Activated CD8-positive, alpha-beta memory T cell treated with anti-CD3 and anti-CD28 coated beads, Interleukin-2, amount 10 ng/mL, durations not matched to agents 7 days and 5 days (primary cell): ENCODE results near the gene ATP9A. TPM values are rescaled to one million over a fixed set of nuclear protein-coding genes. Genes with fewer than 3 reads are reported as not detected.

Experiments
- ATAC-seq: fragments of 150-1000 bp; cut with Tn5 transposase; one replicate; pipeline ENCODE4 v1.10.0; 2021; ENCODE audit warnings: moderate library complexity
- CTCF ChIA-PET: fragments of 350-600 bp; sonication (Branson Sonifier 250); formaldehyde crosslinking; loops from one replicate; lab custom pipeline; 2021; ENCODE audit warnings: antibody characterized with exemption; lab: Charles Lee
- DNase-seq: peaks from one replicate; pipeline ENCODE4 v3.0.0-alpha.2; 2020
- H3K27ac Mint-ChIP-seq: one replicate; pipeline ENCODE4 v1.8.0; 2021; ENCODE audit warnings: mild to moderate bottlenecking, mixed read lengths
- H3K27me3 Mint-ChIP-seq: one replicate; pipeline ENCODE4 v1.8.0; 2021; ENCODE audit warnings: mixed read lengths
- H3K36me3 Mint-ChIP-seq: one replicate; pipeline ENCODE4 v1.8.0; 2021; ENCODE audit warnings: mild to moderate bottlenecking, mixed read lengths
- H3K4me1 Mint-ChIP-seq: one replicate; pipeline ENCODE4 v1.8.0; 2021; ENCODE audit warnings: mixed read lengths
- H3K4me3 Mint-ChIP-seq: one replicate; pipeline ENCODE4 v1.8.0; 2021; ENCODE audit warnings: mild to moderate bottlenecking, moderate library complexity, mixed read lengths
- H3K9me3 Mint-ChIP-seq: one replicate; pipeline ENCODE4 v1.8.0; 2022; ENCODE audit warnings: low read depth, mixed read lengths
- total RNA-seq, 2 experiments: library from RNA; stranded (reverse); gene quantifications; one replicate each; pipeline ENCODE4 v1.2.3, GENCODE V29; 2021

ATP9A gene
- total RNA-seq, 2 experiments from 2014 or later: 0.38 to 2.4 TPM

- ATAC-seq (no peak), DNase-seq (no peak)
- Mint-ChIP-seq H3K27ac (no peak overlapping the region), H3K4me3 (no peak overlapping the region), H3K4me1 (peaks cover 15% of the 10 kb centered on the region), H3K27me3 (peaks cover 4% of the 10 kb centered on the region), H3K9me3 (no peaks in the 10 kb centered on the region), H3K36me3 (no peaks in the 10 kb centered on the region)
- CTCF ChIA-PET: interaction anchor here (1.0 to 4.0 kb wide), 7 partner anchors 9 to 248 kb away, joined by 3 to 23 read pairs (median 5); no protein-coding TSS in a partner anchor
Observed at GRCh38 chr20:51620432-51620831, 147.8 kb downstream of the ATP9A start.

- peaks cover 13% of the 10 kb centered on the region for H3K4me1 Mint-ChIP-seq
- peak; percentile 30 for ATAC-seq
- H3K9me3 Mint-ChIP-seq: no peaks in the 10 kb centered on the region
- H3K36me3 Mint-ChIP-seq: no peaks in the 10 kb centered on the region
- H3K27ac Mint-ChIP-seq: no peak overlapping the region
- CTCF ChIA-PET: interaction anchor here (1.3 to 1.4 kb wide), 2 partner anchors 21 to 25 kb away, joined by 3 read pairs; no protein-coding TSS in a partner anchor
- H3K4me3 Mint-ChIP-seq: no peak overlapping the region
- peaks cover 18% of the 10 kb centered on the region for H3K27me3 Mint-ChIP-seq
- no peak for DNase-seq
Observed at GRCh38 chr20:51616060-51616459, 152.1 kb downstream of the ATP9A start.

- Mint-ChIP-seq H3K4me1 (peaks cover 17% of the 10 kb centered on the region), H3K27me3 (peaks cover 31% of the 10 kb centered on the region), H3K36me3 (no peaks in the 10 kb centered on the region), H3K9me3 (no peaks in the 10 kb centered on the region), H3K27ac (no peak overlapping the region), H3K4me3 (no peak overlapping the region)
- no peak for DNase-seq
- CTCF ChIA-PET: interaction anchor here (0.7 to 1.4 kb wide), 3 partner anchors 11 to 24 kb away, joined by 3 read pairs; no protein-coding TSS in a partner anchor
- ATAC-seq: no peak
Observed at GRCh38 chr20:51614687-51615086, 153.5 kb downstream of the ATP9A start.

- Mint-ChIP-seq H3K36me3 (no peaks in the 10 kb centered on the region), H3K27ac (no peak overlapping the region), H3K4me3 (no peak overlapping the region), H3K27me3 (peaks cover 31% of the 10 kb centered on the region), H3K4me1 (peaks cover 24% of the 10 kb centered on the region), H3K9me3 (no peaks in the 10 kb centered on the region)
- CTCF ChIA-PET: interaction anchor here (1.2 to 1.6 kb wide), 2 partner anchors 9 to 10 kb away, joined by 4 to 6 read pairs; no protein-coding TSS in a partner anchor
- no peak for DNase-seq
- no peak for ATAC-seq
Observed at GRCh38 chr20:51613580-51613979, 154.6 kb downstream of the ATP9A start.

- no peak overlapping the region for H3K4me3 Mint-ChIP-seq
Observed at GRCh38 chr20:51612896-51613295, 155.3 kb downstream of the ATP9A start.

GRCh38 chr20:51611625-51611890, 156.6 kb downstream of the ATP9A start:
- ATAC-seq: no peak
- H3K4me3 Mint-ChIP-seq: no peak overlapping the region

More at GRCh38 chr20:51612896-51613295, 155.3 kb downstream of the ATP9A start:
- Mint-ChIP-seq H3K27me3 (peaks cover 31% of the 10 kb centered on the region), H3K9me3 (no peaks in the 10 kb centered on the region), H3K27ac (no peak overlapping the region), H3K4me1 (peaks cover 31% of the 10 kb centered on the region), H3K36me3 (no peaks in the 10 kb centered on the region)
- CTCF ChIA-PET: interaction anchor here (1.2 to 1.6 kb wide), 2 partner anchors 11 to 18 kb away, joined by 3 to 6 read pairs; no protein-coding TSS in a partner anchor
- no peak for DNase-seq
- ATAC-seq: no peak

GRCh38 chr20:51610761-51611624, 157.2 kb downstream of the ATP9A start:
- Mint-ChIP-seq H3K4me3 (no peak overlapping the region), H3K9me3 (no peaks in the 10 kb centered on the region), H3K4me1 (peaks cover 34% of the 10 kb centered on the region), H3K27me3 (peaks cover 35% of the 10 kb centered on the region), H3K27ac (no peak overlapping the region), H3K36me3 (no peaks in the 10 kb centered on the region)
- CTCF ChIA-PET: interaction anchor here (0.5 to 1.4 kb wide), 5 partner anchors 9 to 174 kb away, joined by 3 to 4 read pairs (median 3); no protein-coding TSS in a partner anchor
- ATAC-seq (no peak), DNase-seq (no peak)

More at GRCh38 chr20:51611625-51611890, 156.6 kb downstream of the ATP9A start:
- H3K9me3 Mint-ChIP-seq: no peaks in the 10 kb centered on the region
- H3K27me3 Mint-ChIP-seq: peaks cover 35% of the 10 kb centered on the region
- DNase-seq: no peak
- no peaks in the 10 kb centered on the region for H3K36me3 Mint-ChIP-seq
- no peak overlapping the region for H3K27ac Mint-ChIP-seq
- H3K4me1 Mint-ChIP-seq: peaks cover 34% of the 10 kb centered on the region
- CTCF ChIA-PET: interaction anchor here (1.2 to 1.4 kb wide), 3 partner anchors 8 to 17 kb away, joined by 3 read pairs; no protein-coding TSS in a partner anchor

GRCh38 chr20:51610111-51610510, 158.1 kb downstream of the ATP9A start:
- no peak overlapping the region for H3K27ac Mint-ChIP-seq
- peaks cover 35% of the 10 kb centered on the region for H3K27me3 Mint-ChIP-seq
- H3K4me3 Mint-ChIP-seq: no peak overlapping the region
- CTCF ChIA-PET: interaction anchor here (0.7 to 1.4 kb wide), 3 partner anchors 14 to 186 kb away, joined by 3 to 4 read pairs (median 3); no protein-coding TSS in a partner anchor
- H3K9me3 Mint-ChIP-seq: no peaks in the 10 kb centered on the region
- H3K36me3 Mint-ChIP-seq: no peaks in the 10 kb centered on the region
- DNase-seq (no peak), ATAC-seq (no peak)
- peaks cover 34% of the 10 kb centered on the region for H3K4me1 Mint-ChIP-seq

GRCh38 chr20:51609251-51609650, 158.9 kb downstream of the ATP9A start:
- Mint-ChIP-seq H3K27me3 (peaks cover 31% of the 10 kb centered on the region), H3K36me3 (no peaks in the 10 kb centered on the region), H3K4me3 (no peak overlapping the region), H3K9me3 (no peaks in the 10 kb centered on the region), H3K4me1 (peaks cover 34% of the 10 kb centered on the region), H3K27ac (no peak overlapping the region)
- DNase-seq: no peak
- CTCF ChIA-PET: interaction anchor here (1.4 kb wide), 1 partner anchor 19 kb away, joined by 5 read pairs; no protein-coding TSS in a partner anchor
- ATAC-seq: no peak

- Mint-ChIP-seq H3K4me1 (peaks cover 34% of the 10 kb centered on the region), H3K4me3 (peak overlapping the region; percentile 44), H3K27ac (peak overlapping the region; percentile 60), H3K36me3 (no peaks in the 10 kb centered on the region), H3K9me3 (no peaks in the 10 kb centered on the region), H3K27me3 (peaks cover 25% of the 10 kb centered on the region)
- CTCF ChIA-PET: interaction anchor here (1.1 to 1.4 kb wide), 2 partner anchors 20 to 207 kb away, joined by 3 to 5 read pairs; no protein-coding TSS in a partner anchor
- no peak for DNase-seq
- no peak for ATAC-seq
Observed at GRCh38 chr20:51608061-51608460, 160.1 kb downstream of the ATP9A start.

GRCh38 chr20:51607170-51607569, 161.0 kb downstream of the ATP9A start:
- Mint-ChIP-seq H3K9me3 (no peaks in the 10 kb centered on the region), H3K27me3 (peaks cover 20% of the 10 kb centered on the region), H3K4me1 (peaks cover 34% of the 10 kb centered on the region), H3K27ac (no peak overlapping the region), H3K36me3 (no peaks in the 10 kb centered on the region), H3K4me3 (no peak overlapping the region)
- DNase-seq (no peak), ATAC-seq (no peak)
- CTCF ChIA-PET: no interaction called here

GRCh38 chr20:51604851-51605250, 163.3 kb downstream of the ATP9A start:
- Mint-ChIP-seq H3K27me3 (peaks cover 8% of the 10 kb centered on the region), H3K9me3 (no peaks in the 10 kb centered on the region), H3K4me3 (no peak overlapping the region), H3K36me3 (no peaks in the 10 kb centered on the region), H3K4me1 (peaks cover 25% of the 10 kb centered on the region), H3K27ac (no peak overlapping the region)
- no peak for ATAC-seq
- CTCF ChIA-PET: interaction anchor here (2.3 kb wide), 1 partner anchor 10 kb away, joined by 12 read pairs; no protein-coding TSS in a partner anchor
- DNase-seq: no peak

- H3K27me3 Mint-ChIP-seq: peaks cover 19% of the 10 kb centered on the region
- ATAC-seq: no peak
- DNase-seq: no peak
- no peaks in the 10 kb centered on the region for H3K36me3 Mint-ChIP-seq
- peaks cover 7% of the 10 kb centered on the region for H3K4me1 Mint-ChIP-seq
- CTCF ChIA-PET: interaction anchor here (1.0 to 1.1 kb wide), 2 partner anchors 18 to 61 kb away, joined by 3 read pairs; no protein-coding TSS in a partner anchor
- H3K4me3 Mint-ChIP-seq: no peak overlapping the region
- no peaks in the 10 kb centered on the region for H3K9me3 Mint-ChIP-seq
- H3K27ac Mint-ChIP-seq: no peak overlapping the region
Observed at GRCh38 chr20:51602131-51602530, 166.1 kb downstream of the ATP9A start.
